ENCODE measurements around the gene CREBBP.

Gene CREBBP

GRCh38 chr16:3793161-3793576 is 87.3 kb downstream of the CREBBP start:
- TF ChIP-seq ZNF274 (IDR thresholded peaks at IDR 0.05; ENCODE audit: low read depth, low read length): no peak
- H3K4me3 ChIP-seq (ENCODE audit: low read length): no peak overlapping the region

GRCh38 chr16:3792472-3793012 is 88.0 kb downstream of the CREBBP start:
- TF ChIP-seq ZNF274 (IDR thresholded peaks at IDR 0.05; ENCODE audit: low read depth, low read length): no peak

GRCh38 chr16:3791701-3792100 is 88.8 kb downstream of the CREBBP start:
- H3K4me3 ChIP-seq (ENCODE audit: low read length): no peak overlapping the region
- TF ChIP-seq ZNF274 (IDR thresholded peaks at IDR 0.05; ENCODE audit: low read depth, low read length): no peak

More at GRCh38 chr16:3792472-3793012, 88.0 kb downstream of the CREBBP start:
- H3K4me3 ChIP-seq (ENCODE audit: low read length): no peak overlapping the region

DNA sequence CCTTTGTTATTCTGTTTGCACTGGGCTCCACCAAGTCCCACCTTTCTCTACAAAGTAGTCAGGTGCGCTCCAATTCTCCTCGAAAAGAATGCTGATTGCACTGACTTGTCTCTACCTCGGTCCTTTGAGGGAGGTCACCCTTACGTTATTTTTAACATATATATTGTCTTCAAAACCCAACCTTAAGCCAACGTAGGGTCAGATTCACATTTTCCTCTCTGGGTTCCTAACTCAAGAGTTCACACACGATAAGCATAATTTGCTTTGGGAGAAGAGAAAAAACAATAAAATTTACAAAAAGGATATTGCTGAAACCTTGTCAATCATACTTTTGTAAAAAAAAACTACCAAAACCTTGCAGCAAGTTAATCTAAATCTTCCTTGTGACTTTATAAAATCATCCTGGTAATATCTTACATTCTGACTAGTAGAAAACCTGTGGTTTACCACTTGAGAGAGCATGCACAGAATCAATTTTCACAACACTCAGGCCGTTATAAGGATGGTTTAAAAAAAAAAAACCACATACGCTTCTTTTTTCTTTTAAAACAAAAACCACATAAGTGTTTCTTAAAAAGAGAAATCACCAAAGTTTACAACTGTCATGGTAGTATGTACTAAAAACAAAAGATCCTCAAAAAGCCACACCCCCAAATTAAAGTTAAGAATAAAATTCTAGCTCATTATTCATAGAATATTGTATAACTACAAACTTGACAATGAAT is 91.0 kb downstream of the CREBBP start:
- no peak for TF ChIP-seq ZNF274 (IDR thresholded peaks at IDR 0.05; ENCODE audit: low read depth, low read length)
- H3K4me3 ChIP-seq (ENCODE audit: low read length): peak overlapping the region; percentile 32; the same call in 1 of the 2 replicates

- no peak for TF ChIP-seq ZNF274 (IDR thresholded peaks at IDR 0.05; ENCODE audit: low read depth, low read length)
- peak overlapping the region; percentile 32; the same call in 1 of the 2 replicates for H3K4me3 ChIP-seq (ENCODE audit: low read length)
Observed at GRCh38 chr16:3788711-3789374, 91.7 kb downstream of the CREBBP start.

- no peak for TF ChIP-seq ZNF274 (IDR thresholded peaks at IDR 0.05; ENCODE audit: low read depth, low read length)
- H3K4me3 ChIP-seq (ENCODE audit: low read length): no peak overlapping the region; the same call in 1 of the 2 replicates
Observed at GRCh38 chr16:3787924-3788661, 92.4 kb downstream of the CREBBP start.

DNA sequence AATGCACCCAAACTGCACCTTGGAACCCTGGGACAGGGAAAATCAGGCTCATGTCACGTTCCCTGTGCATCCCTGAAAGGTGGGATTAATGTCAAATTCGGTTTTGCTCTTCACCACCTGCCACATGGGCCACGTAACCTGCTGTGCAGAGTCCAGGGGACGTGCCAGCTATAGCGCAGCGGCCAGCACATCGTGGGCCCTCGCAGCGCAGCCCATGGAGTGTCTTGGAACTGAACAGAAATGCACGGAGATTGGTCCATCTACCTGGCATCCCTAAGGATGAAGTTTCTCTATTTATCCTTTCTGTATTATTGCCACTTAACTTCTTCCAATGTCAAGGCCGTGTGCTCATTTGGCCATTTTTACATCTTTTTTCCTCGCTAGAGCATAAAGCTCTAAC is 95.1 kb downstream of the CREBBP start:
- H3K4me3 ChIP-seq (ENCODE audit: low read length): no peak overlapping the region
- TF ChIP-seq ZNF274 (IDR thresholded peaks at IDR 0.05; ENCODE audit: low read depth, low read length): no peak

DNA sequence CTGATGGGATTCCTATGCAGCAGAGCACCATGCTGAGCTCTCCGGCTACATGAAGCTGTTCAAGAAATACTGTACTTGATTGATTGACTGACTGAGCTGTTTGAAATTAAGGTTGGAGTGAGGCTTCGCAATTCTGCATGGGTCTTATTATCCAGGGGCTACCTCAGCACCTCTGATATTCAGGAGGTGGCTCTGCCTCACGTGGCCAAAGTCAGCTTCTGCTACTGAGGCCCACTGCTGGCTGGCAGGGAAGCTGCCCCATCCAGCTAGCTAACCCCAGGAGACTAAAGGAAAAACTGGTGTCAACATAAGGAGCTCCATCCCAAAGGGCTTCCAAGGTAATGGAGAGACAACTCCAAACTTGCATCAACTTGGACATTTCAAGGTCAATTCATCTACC is 97.0 kb downstream of the CREBBP start:
- TF ChIP-seq ZNF274 (IDR thresholded peaks at IDR 0.05; ENCODE audit: low read depth, low read length): no peak
- no peak overlapping the region for H3K4me3 ChIP-seq (ENCODE audit: low read length)

GRCh38 chr16:3782566-3782965 is 97.9 kb downstream of the CREBBP start:
- no peak for TF ChIP-seq ZNF274 (IDR thresholded peaks at IDR 0.05; ENCODE audit: low read depth, low read length)

GRCh38 chr16:3781421-3781820 is 99.1 kb downstream of the CREBBP start:
- no peak for TF ChIP-seq ZNF274 (IDR thresholded peaks at IDR 0.05; ENCODE audit: low read depth, low read length)
- H3K4me3 ChIP-seq (ENCODE audit: low read length): no peak overlapping the region

More at GRCh38 chr16:3782566-3782965, 97.9 kb downstream of the CREBBP start:
- no peak overlapping the region for H3K4me3 ChIP-seq (ENCODE audit: low read length)

- no peak overlapping the region for H3K4me3 ChIP-seq (ENCODE audit: low read length)
- TF ChIP-seq ZNF274 (IDR thresholded peaks at IDR 0.05; ENCODE audit: low read depth, low read length): no peak
Observed at GRCh38 chr16:3780570-3780969, 99.9 kb downstream of the CREBBP start.

- H3K4me3 ChIP-seq (ENCODE audit: low read length): no peak overlapping the region
- TF ChIP-seq ZNF274 (IDR thresholded peaks at IDR 0.05; ENCODE audit: low read depth, low read length): no peak
Observed at GRCh38 chr16:3776316-3776715, 104.2 kb downstream of the CREBBP start.

DNA sequence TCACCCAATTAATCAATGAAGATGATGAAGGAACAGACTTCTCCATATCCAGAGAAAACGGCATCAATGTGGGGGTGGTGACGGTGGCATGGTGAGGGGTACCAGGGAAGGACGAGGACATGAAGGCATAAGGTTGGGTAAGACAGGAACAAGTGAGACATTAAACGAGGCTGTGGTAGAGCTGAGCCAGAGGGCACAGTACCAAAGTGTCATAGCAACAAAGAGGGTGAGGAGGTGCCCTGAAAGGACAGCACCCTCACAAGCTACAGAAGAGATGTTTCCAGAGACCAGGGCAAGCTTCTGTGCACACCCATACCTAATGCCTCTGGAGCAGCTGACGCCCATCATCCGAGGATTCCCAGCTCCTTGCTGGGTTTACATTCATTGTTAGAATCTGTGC is 105.7 kb downstream of the CREBBP start:
- TF ChIP-seq ZNF274 (IDR thresholded peaks at IDR 0.05; ENCODE audit: low read depth, low read length): no peak
- H3K4me3 ChIP-seq (ENCODE audit: low read length): no peak overlapping the region

GRCh38 chr16:3774156-3774767 is 106.3 kb downstream of the CREBBP start:
- no peak for TF ChIP-seq ZNF274 (IDR thresholded peaks at IDR 0.05; ENCODE audit: low read depth, low read length)
- H3K4me3 ChIP-seq (ENCODE audit: low read length): no peak overlapping the region

Measured in GM08714 (cell line).